Activated CD4-positive, alpha-beta T cell treated with anti-CD3 and anti-CD28 coated beads for 1 hour (primary cell): Measurements from ENCODE around the gene ACAP3.

Source experiments
- DNase-seq: peaks from one replicate; pipeline ENCODE4 v3.0.0-alpha.2; 2020

Gene ACAP3

GRCh38 chr1:1298861-1299685 lies 8.7 kb downstream of the ACAP3 start:
- DNase-seq = no peak

GRCh38 chr1:1297802-1298424 lies 9.8 kb downstream of the ACAP3 start:
- DNase-seq = no peak

GRCh38 chr1:1296070-1297061 lies 11.4 kb downstream of the ACAP3 start:
- DNase-seq = no peak

- no peak for DNase-seq
Measured at GRCh38 chr1:1295154-1295923, 12.4 kb downstream of the ACAP3 start.

GRCh38 chr1:1294250-1294890 lies 13.4 kb downstream of the ACAP3 start:
- no peak for DNase-seq

GRCh38 chr1:1293263-1294249 lies 14.2 kb downstream of the ACAP3 start:
- no peak for DNase-seq

- no peak for DNase-seq
Measured at GRCh38 chr1:1292851-1293250, 14.9 kb downstream of the ACAP3 start.

- DNase-seq = no peak
Measured at GRCh38 chr1:1292442-1292779, 15.3 kb downstream of the ACAP3 start.

- peak; percentile 55 for DNase-seq
Measured at GRCh38 chr1:1291548-1292441, 15.9 kb downstream of the ACAP3 start.

GRCh38 chr1:1291023-1291528 lies 16.7 kb downstream of the ACAP3 start:
- DNase-seq = no peak

GRCh38 chr1:1290238-1290731 lies 17.4 kb downstream of the ACAP3 start:
- DNase-seq = peak; percentile 45

GRCh38 chr1:1287288-1288110 lies 20.2 kb downstream of the ACAP3 start:
- no peak for DNase-seq

- DNase-seq = no peak
Measured at GRCh38 chr1:1286313-1287261, 21.1 kb downstream of the ACAP3 start.

- DNase-seq = no peak
Measured at GRCh38 chr1:1285611-1286311, 22.0 kb downstream of the ACAP3 start.

- no peak for DNase-seq
Measured at GRCh38 chr1:1285102-1285571, 22.6 kb downstream of the ACAP3 start.
